K562 (cell line): Measurements from ENCODE around the gene LRRC3B. TPM values are rescaled to one million over a fixed set of nuclear protein-coding genes. Genes with fewer than 3 reads are reported as not detected.

ENCODE experiments used
- RAD21 ChIP-seq, 2 experiments: fragments of 250-450 bp in 1 of 2; fragments of 450-650 bp in 1 of 2; sonication (Bioruptor Pico) in 1 of 2; formaldehyde crosslinking in 1 of 2; IDR thresholded peaks in 1 of 2; conservative IDR thresholded peaks in 1 of 2; 2 replicates each; pipeline versions ENCODE4 v1.4.0 to v1.8.0; 2020 to 2022; ENCODE audit warnings: mild to moderate bottlenecking in 2 of 2, moderate library complexity in 1 of 2
- polyA plus RNA-seq, 8 experiments: library from polyadenylated mRNA; depleted of rRNA in 4 of 8; stranded (reverse) in 5 of 8; unstranded in 3 of 8; fragments of >200 nt; fragmentation: Nextera tagmentation in 2 of 8; fragmentation: Illumina TruSeq in 1 of 8; extraction: Ambion mirVana in 2 of 8; extraction: Trizol in 1 of 8; gene quantifications; 2 replicates each; pipeline versions ENCODE4 v1.2.1 to v1.2.3, GENCODE V29; 2011 to 2014; ENCODE audit warnings: inconsistent platforms in 1 of 8, missing spikeins in 1 of 8
- total RNA-seq, 7 experiments: library from RNA; depleted of rRNA in 6 of 7; stranded (reverse); fragments of >200 nt in 6 of 7; fragmentation: Illumina TruSeq in 2 of 7; extraction: Trizol in 2 of 7; gene quantifications; 2 replicates each; pipeline versions ENCODE4 v1.2.1 to v1.2.3, GENCODE V29; 2011 to 2021; ENCODE audit warnings: low replicate concordance in 1 of 7
- TF ChIP-seq, protein P1 (sequence below), 2 experiments: fragments of 450-650 bp; formaldehyde crosslinking in 1 of 2; IDR thresholded peaks; 2 replicates each; pipeline versions ENCODE4 v1.4.0 to v1.6.1; 2014 to 2020; ENCODE audit warnings: mild to moderate bottlenecking in 2 of 2, borderline replicate concordance in 1 of 2, low read depth in 1 of 2

LRRC3B gene
- total and polyA plus RNA-seq, 9 of the 15 experiments (the other 6 are each of a cell fraction or from before 2014, with no cell fraction given), result under 0.01 to 0.33 TPM; not detected in 7

DNA sequence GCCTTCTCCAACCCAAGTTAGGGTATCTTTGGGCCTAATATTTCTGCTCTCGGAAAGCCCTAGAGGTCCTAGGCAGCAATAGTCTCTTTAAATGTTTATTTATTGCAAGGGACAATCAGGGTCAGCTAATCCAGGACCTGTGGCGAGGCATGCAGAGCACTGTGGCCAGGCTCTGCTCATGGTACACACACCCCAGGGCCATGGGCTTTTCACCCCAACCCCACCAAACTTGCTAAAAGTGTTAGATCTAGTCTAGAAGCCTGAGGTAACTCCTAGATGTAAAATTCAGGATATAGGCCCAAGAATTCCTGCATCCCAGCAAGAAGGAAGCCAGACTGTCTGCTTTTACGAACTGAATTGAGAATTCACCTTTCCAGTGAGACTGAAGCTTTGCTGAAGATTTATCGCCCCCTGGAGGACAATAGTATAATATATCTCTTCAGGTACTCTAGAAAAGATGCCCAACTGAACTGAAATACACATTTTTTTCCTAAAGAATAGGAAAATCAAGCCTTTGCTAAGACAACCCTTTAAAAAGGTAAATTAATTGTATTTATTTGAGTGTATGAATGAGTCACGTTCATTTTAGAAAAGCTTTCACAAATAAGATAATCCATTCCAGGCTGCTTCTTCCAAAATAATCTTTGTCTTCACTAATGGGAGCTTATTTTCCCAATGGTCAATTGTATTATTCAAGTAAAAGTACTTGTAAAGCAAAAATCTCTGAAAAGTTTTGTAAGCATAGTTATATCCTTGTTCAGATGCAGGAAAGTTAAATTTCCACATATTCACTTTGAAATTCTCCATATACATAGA is 89.8 kb downstream of the LRRC3B start (continued):
- TF ChIP-seq, protein P1, sequence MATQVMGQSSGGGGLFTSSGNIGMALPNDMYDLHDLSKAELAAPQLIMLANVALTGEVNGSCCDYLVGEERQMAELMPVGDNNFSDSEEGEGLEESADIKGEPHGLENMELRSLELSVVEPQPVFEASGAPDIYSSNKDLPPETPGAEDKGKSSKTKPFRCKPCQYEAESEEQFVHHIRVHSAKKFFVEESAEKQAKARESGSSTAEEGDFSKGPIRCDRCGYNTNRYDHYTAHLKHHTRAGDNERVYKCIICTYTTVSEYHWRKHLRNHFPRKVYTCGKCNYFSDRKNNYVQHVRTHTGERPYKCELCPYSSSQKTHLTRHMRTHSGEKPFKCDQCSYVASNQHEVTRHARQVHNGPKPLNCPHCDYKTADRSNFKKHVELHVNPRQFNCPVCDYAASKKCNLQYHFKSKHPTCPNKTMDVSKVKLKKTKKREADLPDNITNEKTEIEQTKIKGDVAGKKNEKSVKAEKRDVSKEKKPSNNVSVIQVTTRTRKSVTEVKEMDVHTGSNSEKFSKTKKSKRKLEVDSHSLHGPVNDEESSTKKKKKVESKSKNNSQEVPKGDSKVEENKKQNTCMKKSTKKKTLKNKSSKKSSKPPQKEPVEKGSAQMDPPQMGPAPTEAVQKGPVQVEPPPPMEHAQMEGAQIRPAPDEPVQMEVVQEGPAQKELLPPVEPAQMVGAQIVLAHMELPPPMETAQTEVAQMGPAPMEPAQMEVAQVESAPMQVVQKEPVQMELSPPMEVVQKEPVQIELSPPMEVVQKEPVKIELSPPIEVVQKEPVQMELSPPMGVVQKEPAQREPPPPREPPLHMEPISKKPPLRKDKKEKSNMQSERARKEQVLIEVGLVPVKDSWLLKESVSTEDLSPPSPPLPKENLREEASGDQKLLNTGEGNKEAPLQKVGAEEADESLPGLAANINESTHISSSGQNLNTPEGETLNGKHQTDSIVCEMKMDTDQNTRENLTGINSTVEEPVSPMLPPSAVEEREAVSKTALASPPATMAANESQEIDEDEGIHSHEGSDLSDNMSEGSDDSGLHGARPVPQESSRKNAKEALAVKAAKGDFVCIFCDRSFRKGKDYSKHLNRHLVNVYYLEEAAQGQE (IDR thresholded peaks at IDR 0.05; ENCODE audit: borderline replicate concordance), result peak; percentile 27; the same call in 1 of the 2 replicates
- TF ChIP-seq, protein P1 (CRISPR knock-in tag; IDR thresholded peaks at IDR 0.05; ENCODE audit: low read depth), result no peak
- peak; percentile 57 to 70 for TF ChIP-seq RAD21 (CRISPR knock-in tag; conservative IDR thresholded peaks at IDR 0.05 in 1 of 2, IDR thresholded peaks at IDR 0.05 in 1 of 2)
- TF ChIP-seq, all 486 proteins: peak for 5
